ENCODE results near the gene BARX2.

BARX2 gene

DNA sequence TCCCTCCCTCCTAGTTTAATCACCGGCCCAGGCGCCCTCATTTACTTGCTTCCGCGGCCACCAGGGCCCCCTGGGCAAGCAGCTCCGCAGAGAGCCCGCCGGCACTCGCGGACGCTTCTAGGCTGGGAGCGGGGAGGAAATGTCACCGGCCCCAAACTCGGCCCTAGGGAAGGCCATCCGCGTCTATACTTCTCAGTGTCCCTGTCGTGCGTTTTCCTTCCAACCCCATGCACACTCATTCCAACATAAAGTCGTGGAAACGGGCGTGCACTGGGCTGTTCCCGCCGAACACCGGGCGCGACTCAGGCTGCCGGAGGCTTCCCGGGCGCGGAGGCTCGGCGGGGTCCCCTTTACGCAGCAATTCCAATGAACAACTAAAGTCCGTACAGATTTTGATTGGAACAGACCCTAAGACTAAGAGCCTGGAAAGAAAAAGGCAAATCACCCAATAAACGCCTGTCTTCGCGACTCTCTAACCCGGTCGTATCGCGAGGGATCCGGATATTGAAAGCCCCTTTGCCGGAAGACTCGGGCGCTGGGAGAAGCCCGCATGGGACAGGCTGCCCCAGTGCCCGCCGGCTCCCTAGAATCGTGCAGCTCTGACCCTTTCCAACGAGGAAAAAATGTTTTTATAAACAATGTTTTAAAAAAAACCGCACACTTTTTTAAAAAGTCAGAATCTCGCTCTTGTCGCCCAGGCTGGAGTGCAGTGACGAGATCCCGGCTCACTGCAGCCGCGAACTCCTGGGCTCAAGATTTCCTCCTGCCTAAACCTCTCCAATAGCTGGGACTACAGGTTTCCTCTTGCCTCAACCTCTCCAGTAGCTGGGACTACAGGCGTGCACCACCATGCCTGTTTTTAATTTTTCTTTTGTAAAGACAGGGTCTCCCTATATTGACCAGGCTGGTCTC is 1.3 kb upstream of the BARX2 start:
- DNase-seq (ENCODE audit: low read depth), result no peak

DNA sequence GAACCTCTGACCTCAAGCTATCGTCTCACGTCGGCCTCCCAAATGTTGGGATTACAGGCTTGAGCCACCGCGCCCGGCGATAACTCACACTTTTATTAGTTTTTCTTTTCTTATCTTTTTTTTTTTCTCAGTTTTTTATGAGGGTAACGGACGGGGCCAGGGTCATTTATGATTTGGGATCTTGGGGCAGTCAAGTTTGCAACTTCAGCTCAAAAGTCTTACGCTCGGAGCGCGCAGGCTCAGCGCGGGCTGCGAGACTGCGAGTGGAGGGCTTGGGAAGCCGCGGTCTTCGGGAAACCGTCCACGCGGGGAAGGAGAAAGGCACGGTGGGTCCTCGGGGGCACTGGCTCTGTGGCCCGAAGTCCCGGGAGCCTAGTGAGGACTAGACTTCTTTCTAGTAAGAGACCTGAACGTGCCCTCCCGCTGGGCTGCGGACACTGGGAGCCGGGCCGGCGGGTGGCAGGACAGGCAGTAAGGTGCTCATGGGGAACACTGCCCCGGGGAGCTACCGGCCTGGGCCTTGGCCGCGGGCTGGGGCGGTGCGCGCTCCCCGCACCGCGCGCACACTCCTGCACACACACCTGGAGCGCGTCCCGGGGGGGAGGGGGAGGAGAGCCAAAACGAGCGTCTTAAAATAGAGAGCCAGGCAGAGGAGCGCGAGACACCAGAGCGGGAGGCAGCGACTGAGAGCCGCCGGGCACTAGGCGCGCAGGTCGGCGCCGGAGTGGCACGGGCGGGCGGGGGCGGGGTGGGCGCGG is 476 bp upstream of the BARX2 start:
- no peak for DNase-seq (ENCODE audit: low read depth)

DNA sequence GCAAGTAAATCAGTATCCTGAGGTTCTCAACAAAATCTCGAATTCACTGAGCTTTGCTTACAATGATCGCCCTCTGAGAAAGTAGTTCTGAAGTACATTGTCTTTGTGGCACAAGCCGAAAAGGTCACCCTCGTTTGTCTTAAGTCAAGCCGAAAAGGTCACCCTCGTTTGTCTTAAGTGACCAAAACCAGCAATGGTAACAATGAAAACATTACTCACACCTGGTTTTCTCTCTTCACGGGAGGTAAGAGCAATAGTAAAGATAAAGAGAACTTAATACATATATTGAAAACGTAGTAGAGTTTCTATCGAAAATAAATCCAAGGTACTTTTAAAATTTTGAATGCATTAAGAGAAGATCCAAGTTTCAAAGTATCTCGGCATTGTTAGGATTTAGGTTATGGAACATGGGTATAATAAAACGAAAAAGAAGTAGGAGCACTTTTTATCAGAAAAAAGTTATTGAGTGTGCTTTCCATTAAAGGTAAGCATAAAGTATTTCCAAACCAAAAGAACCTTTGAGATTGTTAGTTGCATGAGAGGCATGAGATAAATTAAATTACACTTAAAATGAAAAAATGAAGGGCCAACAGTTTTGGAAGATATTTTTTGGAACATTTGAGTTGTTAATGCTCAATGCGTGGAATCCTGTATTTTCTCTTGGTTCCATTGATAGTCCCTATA is 1.2 kb downstream of the BARX2 start:
- DNase-seq (ENCODE audit: low read depth), result no peak

DNA sequence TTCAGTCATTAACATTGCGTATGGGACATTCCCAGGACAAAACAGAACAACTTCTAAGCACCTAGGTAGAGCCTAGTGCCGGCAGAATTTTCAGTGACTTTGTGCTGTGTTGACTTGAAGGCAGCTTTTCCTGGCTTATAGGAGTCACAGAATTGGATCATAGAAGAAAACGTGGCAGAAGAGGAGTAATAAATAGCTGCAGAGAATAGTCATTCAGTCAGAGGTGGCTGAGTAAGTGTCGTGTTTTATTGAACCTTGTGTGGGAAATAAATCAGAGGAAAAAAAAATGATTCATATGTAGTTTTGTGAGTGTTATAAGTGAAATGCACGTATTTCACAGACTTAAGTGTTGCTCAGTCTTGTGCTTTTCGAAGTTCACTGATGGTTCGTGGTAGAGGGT is 2.1 kb downstream of the BARX2 start:
- no peak for DNase-seq (ENCODE audit: low read depth)

DNA sequence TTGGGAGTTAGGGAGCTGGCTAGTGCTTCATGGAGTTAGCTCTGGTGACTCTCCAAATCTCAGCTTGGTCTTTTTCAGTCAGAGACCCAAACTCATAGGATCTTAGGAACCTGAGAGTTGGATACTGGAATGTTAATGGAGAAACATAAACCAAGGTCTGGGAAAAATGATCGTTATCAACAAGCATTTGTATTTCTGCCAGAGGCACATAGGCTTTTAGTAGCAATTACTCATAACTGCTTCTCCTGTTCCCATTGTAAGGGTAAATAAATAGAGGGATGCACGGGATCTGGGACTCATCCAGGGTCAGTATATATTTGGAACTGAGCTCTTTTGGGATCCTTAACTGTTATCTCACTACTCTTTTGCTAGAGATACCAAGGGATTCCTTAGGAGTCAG is 4.8 kb downstream of the BARX2 start:
- DNase-seq (ENCODE audit: low read depth), result no peak

DNA sequence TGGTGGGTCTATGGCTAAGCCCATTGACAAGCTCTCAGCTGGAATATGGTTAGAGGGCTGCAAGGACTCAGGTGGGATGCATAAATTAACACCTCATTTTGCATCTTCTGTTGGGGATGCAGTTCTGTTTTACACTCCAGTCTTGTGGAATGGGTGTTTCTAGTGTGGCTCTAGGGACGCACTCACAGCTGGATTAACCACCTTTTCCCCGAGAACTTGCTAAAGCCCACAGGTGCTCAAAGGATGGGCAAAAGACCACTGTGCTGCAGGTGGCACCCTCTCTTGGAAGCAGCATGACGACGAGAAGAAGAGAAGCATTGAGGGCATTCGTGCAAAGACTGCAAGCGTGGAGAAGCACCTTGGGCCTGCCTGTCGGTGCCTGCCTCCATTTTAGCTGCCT is 6.9 kb downstream of the BARX2 start:
- DNase-seq (ENCODE audit: low read depth), result no peak

DNA sequence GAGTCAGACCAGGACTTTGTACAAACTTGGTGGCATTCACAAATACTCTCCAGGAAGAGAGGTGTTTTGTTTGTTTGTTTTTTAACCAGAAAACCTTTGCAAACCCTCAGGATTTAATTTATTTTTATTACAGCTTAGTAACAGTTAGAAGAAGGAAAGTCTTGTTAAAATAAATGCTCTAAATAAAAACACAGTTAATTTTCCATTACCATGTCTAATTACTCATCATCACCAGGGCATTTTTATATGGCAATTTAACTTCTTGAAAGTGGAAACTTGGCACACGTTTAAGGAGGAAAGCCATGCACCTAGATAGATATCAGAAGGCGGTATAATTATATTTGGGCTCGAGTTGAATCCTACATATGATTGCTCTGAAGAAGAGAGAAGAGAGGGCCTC is 7.4 kb downstream of the BARX2 start:
- no peak for DNase-seq (ENCODE audit: low read depth)

DNA sequence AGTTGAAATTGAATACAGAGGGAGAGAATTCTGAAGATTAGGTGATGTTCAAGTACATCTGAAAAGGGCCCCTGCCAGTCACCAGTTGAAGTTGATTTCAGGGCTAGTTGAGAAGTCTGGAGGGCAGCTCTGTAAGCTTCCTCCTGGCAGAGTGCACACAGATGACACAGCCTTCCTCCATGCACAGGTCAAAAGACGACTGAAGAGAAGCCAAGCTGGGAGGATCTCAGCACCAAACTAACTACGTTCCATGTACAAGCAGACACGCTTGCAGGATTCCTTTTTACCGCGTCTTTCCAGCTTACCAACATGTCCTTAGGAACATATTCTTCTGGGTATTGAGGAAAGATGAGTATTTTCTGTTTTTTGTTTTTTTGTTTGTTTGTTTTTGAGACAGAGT is 7.9 kb downstream of the BARX2 start:
- DNase-seq (ENCODE audit: low read depth), result no peak

DNA sequence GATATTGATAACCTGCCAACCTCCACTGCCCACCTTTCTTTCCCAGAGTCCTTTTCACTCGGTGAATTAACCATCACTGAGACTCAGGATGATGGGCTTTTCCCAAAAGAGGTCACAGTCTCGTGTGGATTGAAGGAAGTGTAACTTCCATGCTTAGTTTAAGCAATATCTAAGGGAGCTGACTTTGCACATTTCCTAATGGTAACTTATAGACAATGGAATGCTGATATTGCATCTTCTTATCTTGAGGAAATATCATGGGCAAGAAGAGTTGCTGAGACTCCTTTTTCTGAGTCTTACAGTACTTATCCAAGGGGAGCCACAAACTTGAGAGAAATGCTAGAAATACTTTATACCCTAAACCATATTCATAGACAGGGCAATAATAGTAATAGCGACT is 8.8 kb downstream of the BARX2 start:
- no peak for DNase-seq (ENCODE audit: low read depth)

DNA sequence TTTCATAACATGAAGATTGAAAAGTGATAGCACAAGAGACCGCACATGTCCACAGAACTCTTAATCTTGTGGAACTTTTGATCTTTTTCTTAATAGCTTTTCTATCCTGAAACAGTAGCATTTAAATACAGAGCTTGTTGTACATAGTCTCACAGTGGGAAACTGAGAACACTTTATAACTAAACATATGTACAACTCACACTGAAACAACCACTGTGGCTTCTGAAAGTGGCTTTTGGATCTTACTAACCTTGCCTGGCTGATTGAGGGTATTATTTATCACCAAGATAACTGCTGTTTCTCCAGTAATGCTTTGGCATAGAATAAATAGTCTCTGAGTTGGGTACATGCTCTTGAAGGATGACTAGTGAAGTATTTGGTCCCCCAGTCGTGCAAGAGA is 10.2 kb downstream of the BARX2 start:
- DNase-seq (ENCODE audit: low read depth), result no peak

DNA sequence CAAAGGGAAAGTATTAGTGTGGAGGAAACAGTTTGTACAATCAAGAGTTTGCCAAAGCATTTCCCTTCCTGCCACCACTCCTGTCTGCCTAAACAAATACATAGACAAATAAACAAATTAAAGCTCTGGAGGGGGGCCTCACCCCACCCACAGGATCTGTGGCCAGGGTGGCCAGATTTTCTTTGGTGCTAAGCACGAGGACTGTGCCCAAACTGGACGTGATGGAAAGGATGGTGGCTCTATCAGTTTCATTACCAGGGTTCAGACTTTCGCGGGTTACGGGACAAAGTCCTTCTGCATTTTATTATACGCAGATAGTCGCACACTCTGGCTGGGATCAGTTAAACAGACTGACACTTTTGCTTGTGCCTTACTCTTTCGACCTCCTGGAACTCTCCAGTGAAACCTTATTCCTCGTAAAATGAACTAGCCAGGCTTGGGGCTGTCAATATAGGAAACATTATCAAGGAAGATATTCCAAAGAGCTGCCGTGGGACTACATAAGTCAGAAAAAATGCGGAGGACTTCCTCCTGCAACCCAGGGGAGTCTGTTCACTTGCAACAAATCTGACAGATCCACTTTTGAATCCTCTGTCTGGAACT is 11.2 kb downstream of the BARX2 start:
- DNase-seq (ENCODE audit: low read depth), result no peak

DNA sequence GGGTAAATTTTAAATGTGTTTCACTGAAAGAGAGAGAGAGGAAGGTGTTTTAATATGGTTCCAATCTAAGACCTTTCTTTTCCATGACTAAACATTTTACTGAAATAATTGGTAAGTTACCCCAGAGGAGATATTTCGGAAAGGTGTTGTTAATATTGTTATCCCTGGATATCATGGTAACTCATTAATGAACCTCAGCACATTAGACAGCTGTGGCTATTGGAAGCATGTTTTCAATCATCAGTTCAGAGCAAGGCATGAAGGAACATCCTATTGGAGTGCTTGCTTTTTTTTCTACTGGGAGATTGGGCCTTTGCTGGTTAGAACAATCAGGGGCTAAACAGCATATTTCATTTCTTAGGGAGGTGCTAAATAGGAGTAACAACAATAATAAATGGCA is 11.8 kb downstream of the BARX2 start:
- DNase-seq (ENCODE audit: low read depth), result no peak

DNA sequence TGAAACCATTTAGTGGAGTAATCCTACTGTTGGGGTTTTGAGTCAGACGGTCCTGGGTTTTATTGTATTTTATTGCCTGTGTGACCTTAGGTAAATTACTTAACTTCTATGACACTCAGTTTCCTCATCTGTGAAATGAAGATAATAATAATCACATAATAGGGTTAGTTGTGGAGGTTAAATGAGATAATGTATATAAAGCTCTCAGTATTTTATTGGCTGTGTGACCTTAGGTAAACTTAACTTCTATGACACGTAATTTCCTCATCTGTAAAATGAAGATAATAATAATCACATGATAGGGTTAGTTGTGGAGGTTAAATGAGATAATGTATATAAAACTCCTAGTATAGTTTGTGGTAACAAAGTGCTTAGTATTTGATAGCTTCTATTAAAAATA is 13.2 kb downstream of the BARX2 start:
- no peak for DNase-seq (ENCODE audit: low read depth)

DNA sequence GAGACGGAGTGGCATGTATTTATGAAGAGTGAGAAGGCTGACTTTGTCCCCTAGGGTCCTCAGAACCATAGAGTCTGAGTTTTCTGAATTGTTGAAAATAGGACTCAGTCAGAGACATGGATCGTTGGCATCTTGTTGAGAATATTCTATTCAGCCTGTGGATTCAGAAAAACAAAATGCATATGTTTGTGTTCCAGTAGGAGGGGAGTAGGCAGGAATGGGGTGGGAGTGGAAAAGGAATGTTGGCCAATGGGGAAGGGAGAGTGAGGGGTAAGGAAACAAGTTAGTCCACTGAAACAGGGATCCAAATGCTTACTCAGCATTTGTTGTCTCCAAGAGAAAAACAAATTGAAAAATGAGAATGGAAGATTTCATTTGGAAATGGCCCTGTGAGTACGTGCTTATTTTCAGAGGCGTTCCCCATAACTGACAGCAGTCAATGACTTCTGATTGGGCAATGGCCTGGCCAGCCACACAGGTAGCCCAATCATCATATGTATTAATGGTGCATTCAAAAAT is 14.7 kb downstream of the BARX2 start:
- DNase-seq (ENCODE audit: low read depth), result no peak

DNA sequence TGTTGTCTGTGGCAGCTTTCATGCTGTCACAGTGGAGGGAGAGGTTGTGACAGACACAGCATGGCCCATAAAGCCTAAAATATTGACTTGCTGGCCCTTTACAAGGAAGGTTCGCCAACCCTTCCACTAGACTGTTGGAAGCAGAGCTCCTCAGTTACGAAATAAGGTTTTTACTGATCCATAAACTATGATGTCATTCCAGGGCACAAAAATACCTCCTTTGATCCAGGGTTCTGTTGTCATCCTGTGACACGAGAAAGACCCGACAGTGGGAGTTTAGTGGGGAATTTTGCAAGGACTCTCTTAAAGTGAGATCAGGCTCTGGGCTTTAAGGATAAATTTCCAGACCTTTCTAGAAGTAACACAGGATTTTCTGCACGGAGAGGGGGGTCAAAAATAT is 15.7 kb downstream of the BARX2 start:
- DNase-seq (ENCODE audit: low read depth), result no peak

DNA sequence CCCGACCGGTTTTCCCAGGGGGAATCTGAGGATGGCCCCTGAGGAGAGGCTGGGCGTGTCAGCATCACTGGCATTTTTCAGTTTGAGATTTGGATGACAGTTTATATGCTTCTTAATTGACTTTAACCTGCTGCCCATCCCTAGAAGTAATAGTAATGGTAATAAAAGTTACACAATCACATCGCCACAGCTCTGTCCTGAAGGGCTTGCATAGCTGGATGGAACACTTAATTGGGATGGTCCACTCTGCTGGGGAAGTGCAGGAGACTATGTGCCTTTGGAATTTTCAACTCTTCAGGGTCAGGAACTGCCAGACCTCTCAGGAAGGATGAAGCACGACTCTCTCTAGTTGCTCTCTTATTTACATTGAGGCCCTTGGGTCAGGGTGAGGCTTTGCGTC is 16.2 kb downstream of the BARX2 start:
- DNase-seq (ENCODE audit: low read depth), result no peak

DNA sequence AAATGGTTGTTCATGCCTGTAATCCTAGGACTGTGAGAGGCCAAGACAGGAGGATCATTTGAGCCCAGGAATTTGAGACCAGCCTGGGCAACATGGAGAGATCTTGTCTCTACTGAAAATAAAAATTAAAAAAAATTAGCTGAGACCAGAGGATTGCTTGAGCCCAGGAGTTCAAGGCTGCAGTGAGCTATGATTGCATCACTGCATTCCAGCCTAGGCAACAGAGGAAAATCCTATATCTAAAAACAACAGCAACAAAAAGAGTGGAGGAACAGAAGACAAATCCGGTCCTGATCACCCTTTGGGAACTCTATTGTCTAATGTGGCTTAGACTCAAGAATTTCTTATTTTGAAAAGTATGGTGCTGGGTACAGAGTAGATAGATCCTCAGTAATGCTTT is 17.3 kb downstream of the BARX2 start:
- no peak for DNase-seq (ENCODE audit: low read depth)

DNA sequence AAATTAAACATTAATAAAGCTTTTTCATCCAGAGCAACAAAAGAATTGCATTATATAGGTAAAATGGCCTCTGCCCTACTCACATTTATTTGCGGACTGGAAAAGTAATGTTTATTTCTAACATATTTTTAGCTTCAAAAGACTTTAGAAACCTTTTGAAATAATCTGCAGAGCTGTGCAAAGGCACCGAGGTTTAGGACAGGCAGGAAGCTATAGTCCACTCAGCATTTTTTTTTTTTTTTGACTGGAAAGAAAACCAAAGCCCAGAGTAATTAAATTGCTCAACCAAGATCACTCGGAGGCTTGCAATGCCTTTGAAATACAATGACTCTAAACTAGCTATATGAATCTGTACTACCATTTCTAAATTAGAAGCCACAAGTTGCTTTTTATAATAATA is 19.1 kb downstream of the BARX2 start:
- DNase-seq (ENCODE audit: low read depth), result no peak

DNA sequence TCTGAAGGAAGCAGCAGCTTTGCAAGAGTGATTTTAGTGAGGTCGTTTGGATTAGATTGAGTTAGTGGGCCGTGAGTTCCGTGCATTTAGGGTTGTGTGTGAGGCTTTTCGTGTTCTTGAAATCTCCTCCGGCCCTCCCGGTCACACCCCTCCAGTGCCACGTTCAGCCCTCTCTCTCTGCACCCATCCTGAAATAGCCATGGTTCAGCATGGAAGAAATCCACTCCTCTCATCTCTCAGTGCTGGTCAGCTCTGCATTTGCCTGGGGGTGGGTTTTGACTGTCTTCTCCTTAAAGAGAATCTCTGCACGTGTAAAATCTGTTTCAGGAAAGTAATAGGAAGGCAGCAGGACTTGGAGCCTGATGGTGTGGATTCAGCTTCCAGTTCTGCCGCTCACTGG is 19.8 kb downstream of the BARX2 start:
- no peak for DNase-seq (ENCODE audit: low read depth)

DNA sequence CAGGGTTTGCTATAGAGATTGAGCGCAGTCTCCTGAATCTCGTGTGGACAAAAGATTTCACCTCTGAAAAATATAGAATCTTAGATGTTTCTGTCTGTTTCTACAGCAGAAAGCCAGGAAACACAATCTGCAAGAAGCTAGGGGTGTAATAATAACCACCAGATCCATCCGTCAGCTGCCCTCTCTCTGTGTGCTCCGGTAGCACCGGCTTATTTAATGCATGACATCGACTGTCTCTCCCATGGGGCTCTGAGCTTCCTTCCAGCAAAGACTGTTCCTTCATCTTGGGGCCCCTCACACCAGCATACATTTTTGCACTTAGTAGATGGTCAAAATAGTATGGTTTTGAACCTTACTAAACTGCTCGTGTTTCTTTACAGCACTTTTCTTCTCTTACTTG is 20.2 kb downstream of the BARX2 start:
- DNase-seq (ENCODE audit: low read depth), result no peak

DNA sequence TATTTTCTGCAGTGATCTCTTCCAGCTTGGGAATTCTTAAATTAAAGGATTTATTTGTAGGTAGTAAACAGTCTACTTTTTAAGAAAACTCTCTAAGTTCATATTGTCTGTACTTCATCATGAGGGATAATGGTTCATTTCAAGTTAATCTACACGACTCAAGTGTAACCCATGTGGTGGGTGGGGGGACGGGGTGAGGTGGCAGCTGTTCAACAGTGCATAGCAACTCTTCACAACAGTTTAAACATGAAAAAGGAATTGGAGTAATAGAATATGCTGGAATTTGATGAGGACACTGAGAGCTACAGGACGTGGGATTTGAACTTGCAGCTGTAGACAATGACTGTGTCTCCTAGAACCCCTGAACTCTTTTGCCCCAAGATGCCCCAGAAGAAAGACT is 20.8 kb downstream of the BARX2 start:
- DNase-seq (ENCODE audit: low read depth), result no peak

Measured in activated T-cell treated with anti-CD3 and anti-CD28 coated beads for 48 hours (primary cell).